ENCODE results near the gene MIR17HG.
A peak's percentile ranks its signal among the peaks of the same experiment; 100 is the strongest.
"Not testable (repeated sequence)": the region's sequence is repeated elsewhere in the genome, so short reads cannot be mapped to it uniquely, and the experiment has no call there.

The MIR17HG gene

GRCh38 chr13:91347996-91348905 is 764 bp downstream of the MIR17HG start:
- DNase-seq, result peak; percentile 27

DNA sequence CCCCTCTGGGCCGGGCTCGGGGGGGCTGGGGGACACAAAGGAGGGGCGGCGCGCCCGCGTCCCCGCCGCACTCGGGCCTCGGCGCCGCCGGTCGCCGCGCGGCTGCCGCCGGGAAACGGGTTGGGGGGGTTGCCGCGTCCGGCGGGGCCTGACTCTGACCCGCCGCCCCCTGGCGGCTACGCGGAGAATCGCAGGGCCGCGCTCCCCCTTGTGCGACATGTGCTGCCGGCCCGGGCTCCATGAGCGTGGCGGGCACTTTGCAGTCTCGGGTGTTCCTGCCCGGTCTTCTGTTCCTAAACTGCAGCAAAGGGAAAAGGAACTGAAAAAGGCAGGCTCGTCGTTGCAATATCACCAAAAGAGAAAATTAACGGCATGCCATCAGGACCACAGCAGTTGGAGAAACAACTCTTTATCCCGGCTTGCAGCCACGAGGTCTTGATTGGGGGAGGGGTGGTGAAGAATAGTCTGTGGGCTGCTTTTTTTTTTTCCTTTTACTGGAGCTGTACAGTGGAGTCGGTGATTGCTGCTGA is 1.5 kb downstream of the MIR17HG start:
- DNase-seq, result peak; percentile 82

- DNase-seq, result no peak
Observed at GRCh38 chr13:91349992-91350911, 2.8 kb downstream of the MIR17HG start.

DNA sequence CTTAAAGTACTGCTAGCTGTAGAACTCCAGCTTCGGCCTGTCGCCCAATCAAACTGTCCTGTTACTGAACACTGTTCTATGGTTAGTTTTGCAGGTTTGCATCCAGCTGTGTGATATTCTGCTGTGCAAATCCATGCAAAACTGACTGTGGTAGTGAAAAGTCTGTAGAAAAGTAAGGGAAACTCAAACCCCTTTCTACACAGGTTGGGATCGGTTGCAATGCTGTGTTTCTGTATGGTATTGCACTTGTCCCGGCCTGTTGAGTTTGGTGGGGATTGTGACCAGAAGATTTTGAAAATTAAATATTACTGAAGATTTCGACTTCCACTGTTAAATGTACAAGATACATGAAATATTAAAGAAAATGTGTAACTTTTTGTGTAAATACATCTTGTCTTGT is 3.6 kb downstream of the MIR17HG start:
- DNase-seq, result no peak

DNA sequence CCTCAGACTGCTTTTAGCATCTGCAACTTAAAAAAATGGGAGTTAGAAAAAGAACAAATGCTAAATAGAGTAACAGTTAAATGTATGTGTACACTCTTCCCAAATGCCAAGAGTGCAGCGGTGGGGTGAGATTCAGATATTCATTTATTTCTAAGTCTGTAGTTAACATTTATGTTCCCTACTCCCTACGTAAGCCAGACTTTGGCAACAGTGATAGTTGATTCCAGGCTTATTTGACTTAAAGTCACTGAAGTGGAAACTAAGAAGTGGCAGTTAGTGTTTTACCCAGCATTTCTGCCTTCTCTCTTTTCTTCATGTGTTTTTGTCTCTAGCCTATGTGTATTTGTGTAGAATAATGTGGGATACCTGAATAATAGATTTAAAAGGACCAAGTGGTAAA is 4.5 kb downstream of the MIR17HG start:
- DNase-seq, result no peak

GRCh38 chr13:91352891-91353290 is 5.4 kb downstream of the MIR17HG start:
- not testable (repeated sequence) for DNase-seq

DNA sequence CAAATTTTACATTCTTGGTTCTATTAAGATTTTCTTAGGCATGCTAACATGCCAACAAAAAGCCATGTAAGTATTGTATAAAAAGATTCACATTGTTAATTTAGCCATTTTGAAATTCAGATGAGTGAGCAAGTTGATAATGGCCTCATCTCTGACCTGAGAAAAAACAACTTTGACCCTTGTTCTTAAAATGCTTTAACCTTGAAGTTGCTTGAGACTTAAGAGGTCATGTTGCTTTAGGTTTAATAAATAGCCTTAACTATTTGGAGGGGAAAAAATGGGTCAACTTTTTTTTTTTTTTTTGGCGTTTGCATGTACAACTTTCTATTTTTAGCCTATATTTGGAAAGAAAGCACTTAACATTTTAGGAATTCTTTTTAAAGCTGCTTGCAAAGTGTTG is 6.0 kb downstream of the MIR17HG start:
- DNase-seq, result no peak

- DNase-seq, result no peak
Observed at GRCh38 chr13:91355099-91355825, 7.8 kb downstream of the MIR17HG start.

DNA sequence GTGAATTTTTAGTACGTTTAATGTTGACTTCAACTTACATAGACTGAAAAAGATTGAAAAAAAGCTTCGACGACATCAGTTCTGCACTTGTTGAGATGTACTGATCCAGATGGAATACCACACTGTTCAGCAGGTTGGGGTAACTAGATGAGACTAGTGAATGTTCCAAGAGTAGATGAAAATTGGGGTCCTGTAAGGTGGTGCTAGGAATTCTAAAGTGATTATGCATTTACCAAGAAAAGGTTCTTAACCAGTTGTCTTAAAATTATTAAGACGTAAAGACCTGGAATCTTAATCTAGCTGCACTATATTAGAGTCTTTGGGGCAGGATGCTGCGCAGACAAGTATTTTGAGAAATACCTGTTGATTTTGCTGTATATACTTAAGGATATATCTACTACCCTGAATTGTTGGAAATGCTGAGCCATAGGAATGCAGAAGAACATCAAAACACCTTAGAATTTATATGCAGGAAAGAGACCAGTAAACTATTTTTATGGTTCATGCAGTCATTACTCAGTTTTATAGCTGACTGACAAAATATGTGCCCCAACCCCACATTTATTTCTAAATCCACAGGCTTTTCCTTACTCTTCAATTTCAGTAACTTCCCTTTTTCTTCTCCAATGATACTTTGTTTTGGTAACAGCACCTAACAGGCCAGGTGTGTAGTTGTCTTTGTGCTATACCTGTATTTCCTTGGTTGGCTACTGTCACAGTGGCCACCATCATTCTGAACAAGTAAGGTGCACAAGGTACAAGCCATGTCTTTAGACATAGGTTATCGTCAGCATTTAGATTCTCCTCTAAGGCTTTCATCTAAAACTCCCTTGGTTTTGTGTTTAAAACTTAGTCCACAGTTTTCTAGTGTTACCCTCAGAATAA is 8.6 kb downstream of the MIR17HG start:
- DNase-seq, result no peak

DNA sequence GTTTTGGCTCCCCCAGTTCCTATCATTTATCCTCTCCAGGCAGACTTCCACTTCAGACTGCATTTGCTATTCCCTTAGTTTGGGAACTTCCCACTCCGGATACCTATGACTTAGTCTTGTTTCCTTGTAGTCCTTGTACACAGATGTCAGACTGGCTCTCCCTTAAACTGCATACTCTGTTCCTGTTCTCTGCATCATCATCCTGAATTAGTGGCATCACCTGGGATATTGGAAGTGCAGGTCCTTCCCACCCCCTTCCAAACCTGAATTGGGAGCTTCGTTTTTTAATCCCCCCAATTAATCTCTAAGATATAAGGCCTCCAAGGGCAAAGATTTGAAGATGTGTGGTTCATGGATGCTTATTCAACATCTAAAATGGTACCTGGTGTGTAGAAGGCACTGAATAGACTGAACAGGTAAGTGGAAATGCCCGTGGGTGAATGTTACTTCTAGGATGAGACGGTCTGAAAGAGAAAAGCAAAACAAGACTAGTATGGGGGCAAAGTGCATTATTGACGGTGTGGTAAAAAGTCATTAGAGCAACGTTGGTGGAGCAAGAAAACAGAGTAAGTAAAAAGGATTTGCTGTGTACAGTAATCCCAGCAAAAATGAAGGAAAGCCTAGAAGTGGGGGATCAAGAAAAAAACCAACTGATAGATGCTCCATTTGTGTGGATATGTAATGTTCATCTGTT is 9.6 kb downstream of the MIR17HG start:
- no peak for DNase-seq

DNA sequence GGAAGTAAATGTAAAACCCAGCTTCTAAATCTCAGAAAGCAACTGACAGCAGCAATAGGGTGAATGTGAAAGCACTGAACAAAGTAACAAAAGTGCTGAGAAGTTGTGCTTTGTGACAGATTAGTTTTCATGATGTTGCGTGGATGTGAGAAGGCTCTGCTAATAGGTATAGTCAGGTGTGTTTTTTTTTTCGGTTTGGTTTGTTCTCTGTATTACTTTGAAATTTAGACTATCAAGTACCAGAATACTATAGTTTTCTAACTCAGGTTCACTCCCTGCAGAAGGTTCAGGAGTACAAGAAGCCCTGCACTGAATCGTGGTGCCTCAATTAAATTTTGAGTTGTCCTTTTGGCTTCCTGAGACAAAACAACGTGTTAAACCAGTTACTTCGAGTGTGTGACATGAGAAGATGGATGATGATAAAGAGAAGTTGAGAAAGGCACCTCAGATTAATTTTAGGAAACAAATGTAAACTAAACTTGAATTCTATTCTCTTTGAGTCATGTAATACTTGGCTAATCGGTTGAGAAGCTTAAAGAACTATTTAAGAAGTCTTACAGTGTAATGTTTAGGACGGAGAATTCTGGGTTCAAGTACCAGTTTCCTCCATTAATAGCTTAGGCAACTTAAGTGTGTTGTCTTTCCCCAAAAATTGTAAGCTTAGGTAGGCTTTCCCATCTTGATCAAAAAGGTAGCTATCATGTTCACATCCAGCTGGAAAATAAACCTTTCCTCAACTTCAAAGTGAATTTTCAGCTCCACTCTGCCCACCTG is 10.3 kb downstream of the MIR17HG start:
- no peak for DNase-seq

DNA sequence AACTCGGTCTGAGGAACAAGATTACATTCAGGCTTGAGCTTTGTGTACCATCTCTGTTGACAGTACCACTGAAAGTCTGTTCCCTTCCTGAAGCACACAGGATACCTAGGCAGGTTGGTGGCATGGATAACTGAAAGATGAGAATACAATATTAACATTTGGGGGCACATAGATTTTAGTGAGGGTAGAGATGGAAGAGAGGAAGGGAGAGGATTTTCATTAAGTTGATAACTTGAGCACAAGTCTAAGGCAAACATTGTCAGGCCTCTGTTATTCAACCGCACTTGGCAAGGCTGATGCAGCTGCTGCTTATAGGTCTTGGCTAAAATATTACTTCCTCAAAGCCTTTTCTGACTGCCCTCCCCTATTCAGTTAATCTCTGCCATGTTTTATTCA is 10.9 kb downstream of the MIR17HG start:
- DNase-seq, result no peak

- no peak for DNase-seq
Observed at GRCh38 chr13:91359111-91359510, 11.6 kb downstream of the MIR17HG start.

DNA sequence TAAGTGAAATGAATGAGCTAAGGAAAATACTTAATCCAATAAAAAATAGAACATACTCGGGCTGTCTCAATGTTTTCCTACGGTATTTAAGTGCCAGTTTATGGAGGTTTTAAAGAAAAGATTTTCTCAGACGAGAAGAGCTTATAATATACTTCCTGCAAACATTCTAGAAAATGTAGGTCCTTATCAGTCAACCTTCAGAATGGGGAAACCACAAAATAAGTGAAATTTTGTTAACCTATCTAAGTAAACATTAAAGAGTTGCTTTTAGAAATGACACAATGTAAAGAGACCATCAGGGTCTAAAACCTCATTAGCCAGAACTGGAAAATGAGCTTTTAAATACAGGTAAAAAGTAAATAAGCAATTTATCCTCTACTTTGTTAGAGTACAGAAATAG is 12.1 kb downstream of the MIR17HG start:
- DNase-seq, result no peak

DNA sequence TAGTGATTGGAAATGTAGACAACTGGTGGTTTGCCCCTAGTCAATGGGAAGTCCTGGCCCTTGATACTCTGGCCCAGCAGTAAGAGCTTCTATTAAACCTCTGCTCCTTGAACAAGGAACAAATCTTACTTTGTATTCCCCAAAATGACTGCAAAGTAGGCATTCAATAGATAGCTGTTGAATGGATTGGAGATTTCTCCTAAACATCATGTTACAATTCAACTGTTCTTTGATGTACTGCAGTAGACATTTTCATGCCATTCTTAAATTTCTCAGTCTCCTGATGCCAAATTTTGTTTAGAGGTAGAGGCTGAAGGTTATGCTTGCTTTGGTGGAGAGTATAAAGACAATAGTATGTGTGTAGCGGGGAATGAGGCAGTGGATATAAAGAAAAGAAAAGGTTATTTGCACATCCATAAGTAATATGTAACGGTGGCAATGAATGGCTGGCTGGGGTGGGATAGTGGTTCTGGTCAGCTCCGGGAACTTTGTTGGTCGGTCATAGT is 12.8 kb downstream of the MIR17HG start:
- DNase-seq, result no peak

GRCh38 chr13:91361755-91362271 is 14.3 kb downstream of the MIR17HG start:
- no peak for DNase-seq

DNA sequence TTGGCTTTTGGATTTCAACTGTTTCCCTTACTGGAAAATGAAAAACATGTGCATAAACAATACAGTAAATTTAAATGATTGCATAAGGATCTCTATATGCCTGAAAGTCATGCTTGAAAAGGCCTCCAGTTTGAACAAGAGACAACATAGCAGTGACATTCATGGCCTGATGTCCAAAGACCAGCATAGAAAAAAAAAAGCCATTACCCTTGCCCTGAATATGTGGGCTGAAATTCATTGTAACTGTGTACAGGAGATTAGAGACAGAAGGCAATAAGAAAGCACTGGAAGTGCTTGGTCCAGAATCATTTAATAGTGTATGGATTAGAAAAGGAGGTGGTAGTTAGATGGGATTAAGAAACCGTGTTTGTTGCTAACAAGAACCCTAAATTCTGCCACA is 15.4 kb downstream of the MIR17HG start:
- no peak for DNase-seq

- no peak for DNase-seq
Observed at GRCh38 chr13:91368101-91368500, 20.6 kb downstream of the MIR17HG start.

DNA sequence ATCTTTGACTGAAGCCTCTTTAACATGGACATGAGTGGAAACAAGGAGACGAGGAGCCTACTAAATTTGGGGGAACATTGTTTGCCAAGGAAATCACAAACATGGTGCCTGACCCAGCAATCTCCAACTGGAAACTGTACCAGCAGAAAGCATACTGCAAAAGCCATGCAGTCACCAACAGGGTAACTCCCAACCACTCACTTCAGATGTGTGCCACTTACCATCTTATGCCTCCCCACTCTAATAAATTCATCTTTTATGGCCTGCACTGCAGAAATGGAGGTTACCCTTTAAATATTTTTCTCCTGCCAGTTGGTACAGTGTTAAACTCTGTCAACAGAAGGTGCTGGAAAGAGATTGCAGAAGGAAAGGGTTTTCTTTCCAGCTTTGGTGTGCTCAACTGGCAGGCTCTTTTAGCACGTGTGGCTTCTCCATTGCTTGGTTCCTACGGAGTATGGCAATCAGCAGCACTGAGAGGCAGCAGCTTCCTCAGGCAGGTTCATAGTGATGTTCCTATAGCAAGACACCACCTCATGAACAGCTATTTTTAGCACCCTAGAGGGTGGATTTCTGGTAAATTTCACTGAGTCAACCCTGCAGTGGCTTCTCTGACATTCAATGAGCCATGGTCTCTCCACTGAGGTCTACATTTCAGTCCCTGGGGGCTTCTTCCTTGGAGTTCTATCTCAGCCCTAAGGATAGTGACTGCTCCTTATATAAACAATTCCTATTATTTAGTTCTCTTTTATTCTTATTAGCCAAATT is 21.4 kb downstream of the MIR17HG start:
- no peak for DNase-seq

Data from EL (cell line).